ENCODE measurements around the gene DCC. TPM values are rescaled to one million over a fixed set of nuclear protein-coding genes. Genes with fewer than 3 reads are reported as not detected.

The DCC gene
- polyA plus RNA-seq, 1 of the 3 experiments (the other 2 are of a cell fraction), result 0.20 TPM

DNA sequence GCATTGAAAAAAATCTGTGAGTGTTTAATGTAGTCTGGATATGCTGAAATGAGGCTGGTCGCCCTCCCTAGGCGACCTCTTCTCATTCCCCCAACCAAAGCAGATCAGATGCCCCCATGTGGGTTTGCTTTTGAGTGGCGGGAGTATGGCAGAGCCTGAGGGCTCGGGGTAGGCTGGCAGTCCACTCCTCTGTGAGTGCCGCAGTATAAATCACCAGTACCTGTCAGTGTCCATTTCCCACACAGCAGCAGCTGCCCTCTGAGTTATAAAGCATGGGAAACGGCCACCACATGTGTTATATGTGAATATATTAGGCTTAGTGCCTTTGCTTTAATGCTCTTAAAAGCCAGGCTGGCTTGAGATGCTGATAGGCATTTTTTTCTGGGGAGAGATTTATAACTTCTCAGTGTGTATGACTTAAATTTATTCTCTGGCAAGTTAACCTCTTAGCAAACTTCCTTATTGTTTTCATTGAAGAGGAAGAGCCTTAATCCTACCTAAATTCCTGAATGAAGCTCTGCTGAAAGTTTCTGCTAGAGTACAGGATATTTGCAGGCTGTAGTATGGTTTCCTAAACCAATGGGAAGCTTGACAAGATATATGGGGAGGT, 3.8 kb downstream of the DCC start:
- CTCF ChIA-PET, result interaction anchor here (0.7 to 1.6 kb wide), 6 partner anchors 55 to 1784 kb away, joined by 3 to 5 read pairs (median 3); no protein-coding TSS in a partner anchor
- no peaks in the 10 kb centered on the region for H3K9me3 ChIP-seq
- no peak overlapping the region for H3K27ac ChIP-seq (ENCODE audit: low read depth in 2 of 2, low read length in 1 of 2)
- peak; percentile 65 for DNase-seq
- POLR2A ChIA-PET, result no interaction called here
- 33% methylated on average over 4 of the region's 6 CpGs for WGBS (ENCODE audit: low lambda C conversion rate)
- peaks cover 4 to 20% of the 10 kb centered on the region in 2 experiments; a peak in 2 of 4 replicates for H3K4me1 ChIP-seq (ENCODE audit: control insufficient read depth in 1 of 2, insufficient read depth in 2 of 2, low read depth in 1 of 2, low read length in 1 of 2)
- H3K9ac ChIP-seq, result no peak overlapping the region
- H3K36me3 ChIP-seq (replicated peaks in 1 of 2; ENCODE audit: control insufficient read depth in 1 of 2, insufficient read depth in 2 of 2, low read length in 1 of 2), result no peaks in the 10 kb centered on the region
- TF ChIP-seq JUND (IDR thresholded peaks at IDR 0.05), result no peak
- TF ChIP-seq FOSL2 (IDR thresholded peaks at IDR 0.05; ENCODE audit: borderline replicate concordance, low read depth), result no peak
- TF ChIP-seq, protein P1, sequence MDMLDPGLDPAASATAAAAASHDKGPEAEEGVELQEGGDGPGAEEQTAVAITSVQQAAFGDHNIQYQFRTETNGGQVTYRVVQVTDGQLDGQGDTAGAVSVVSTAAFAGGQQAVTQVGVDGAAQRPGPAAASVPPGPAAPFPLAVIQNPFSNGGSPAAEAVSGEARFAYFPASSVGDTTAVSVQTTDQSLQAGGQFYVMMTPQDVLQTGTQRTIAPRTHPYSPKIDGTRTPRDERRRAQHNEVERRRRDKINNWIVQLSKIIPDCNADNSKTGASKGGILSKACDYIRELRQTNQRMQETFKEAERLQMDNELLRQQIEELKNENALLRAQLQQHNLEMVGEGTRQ (IDR thresholded peaks at IDR 0.05; ENCODE audit: borderline replicate concordance, low read depth, low read length), result no peak
- TF ChIP-seq RFX5 (IDR thresholded peaks at IDR 0.05; ENCODE audit: low read length), result no peak
- TF ChIP-seq TCF12 (IDR thresholded peaks at IDR 0.05), result no peak
- TF ChIP-seq GATA2 (CRISPR knock-in tag; IDR thresholded peaks at IDR 0.05), result no peak
- TF ChIP-seq EP300 (IDR thresholded peaks at IDR 0.05; ENCODE audit: borderline replicate concordance in 1 of 2, low read depth in 1 of 2, low read length in 1 of 2), result peak in 1 of 2 experiments; percentile 47; a peak in 2 of 4 replicates
- TF ChIP-seq NRF1 (IDR thresholded peaks at IDR 0.05; ENCODE audit: low read depth, low read length), result no peak
- peak; percentile 41; the same call in 1 of the 2 replicates for TF ChIP-seq MXI1 (IDR thresholded peaks at IDR 0.05; ENCODE audit: low read depth, low read length)
- TF ChIP-seq, protein P2, sequence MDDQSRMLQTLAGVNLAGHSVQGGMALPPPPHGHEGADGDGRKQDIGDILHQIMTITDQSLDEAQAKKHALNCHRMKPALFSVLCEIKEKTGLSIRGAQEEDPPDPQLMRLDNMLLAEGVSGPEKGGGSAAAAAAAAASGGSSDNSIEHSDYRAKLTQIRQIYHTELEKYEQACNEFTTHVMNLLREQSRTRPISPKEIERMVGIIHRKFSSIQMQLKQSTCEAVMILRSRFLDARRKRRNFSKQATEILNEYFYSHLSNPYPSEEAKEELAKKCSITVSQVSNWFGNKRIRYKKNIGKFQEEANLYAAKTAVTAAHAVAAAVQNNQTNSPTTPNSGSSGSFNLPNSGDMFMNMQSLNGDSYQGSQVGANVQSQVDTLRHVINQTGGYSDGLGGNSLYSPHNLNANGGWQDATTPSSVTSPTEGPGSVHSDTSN (IDR thresholded peaks at IDR 0.05), result no peak
- TF ChIP-seq TAF1 (IDR thresholded peaks at IDR 0.05; ENCODE audit: borderline replicate concordance, low read depth, low read length), result no peak
- TF ChIP-seq, protein P3, sequence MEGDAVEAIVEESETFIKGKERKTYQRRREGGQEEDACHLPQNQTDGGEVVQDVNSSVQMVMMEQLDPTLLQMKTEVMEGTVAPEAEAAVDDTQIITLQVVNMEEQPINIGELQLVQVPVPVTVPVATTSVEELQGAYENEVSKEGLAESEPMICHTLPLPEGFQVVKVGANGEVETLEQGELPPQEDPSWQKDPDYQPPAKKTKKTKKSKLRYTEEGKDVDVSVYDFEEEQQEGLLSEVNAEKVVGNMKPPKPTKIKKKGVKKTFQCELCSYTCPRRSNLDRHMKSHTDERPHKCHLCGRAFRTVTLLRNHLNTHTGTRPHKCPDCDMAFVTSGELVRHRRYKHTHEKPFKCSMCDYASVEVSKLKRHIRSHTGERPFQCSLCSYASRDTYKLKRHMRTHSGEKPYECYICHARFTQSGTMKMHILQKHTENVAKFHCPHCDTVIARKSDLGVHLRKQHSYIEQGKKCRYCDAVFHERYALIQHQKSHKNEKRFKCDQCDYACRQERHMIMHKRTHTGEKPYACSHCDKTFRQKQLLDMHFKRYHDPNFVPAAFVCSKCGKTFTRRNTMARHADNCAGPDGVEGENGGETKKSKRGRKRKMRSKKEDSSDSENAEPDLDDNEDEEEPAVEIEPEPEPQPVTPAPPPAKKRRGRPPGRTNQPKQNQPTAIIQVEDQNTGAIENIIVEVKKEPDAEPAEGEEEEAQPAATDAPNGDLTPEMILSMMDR (IDR thresholded peaks at IDR 0.05), result no peak
- TF ChIP-seq FOXJ3 (CRISPR knock-in tag; IDR thresholded peaks at IDR 0.05), result no peak
- TF ChIP-seq FOXM1 (IDR thresholded peaks at IDR 0.05; ENCODE audit: low read depth), result no peak
- TF ChIP-seq, protein P4, sequence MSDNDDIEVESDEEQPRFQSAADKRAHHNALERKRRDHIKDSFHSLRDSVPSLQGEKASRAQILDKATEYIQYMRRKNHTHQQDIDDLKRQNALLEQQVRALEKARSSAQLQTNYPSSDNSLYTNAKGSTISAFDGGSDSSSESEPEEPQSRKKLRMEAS (IDR thresholded peaks at IDR 0.05; ENCODE audit: low read depth), result no peak
- no peak for TF ChIP-seq YY1 (IDR thresholded peaks at IDR 0.05; ENCODE audit: low read depth)
- TF ChIP-seq SMC3 (IDR thresholded peaks at IDR 0.05; ENCODE audit: low read depth, low read length), result no peak
- no peak for TF ChIP-seq GABPA (IDR thresholded peaks at IDR 0.05; ENCODE audit: low read depth)
- no peak overlapping the region for H3K4me2 ChIP-seq
- H4K20me1 ChIP-seq (ENCODE audit: insufficient read depth), result no peaks in the 10 kb centered on the region
- H2AFZ ChIP-seq (ENCODE audit: low read depth), result no peak overlapping the region
- H3K4me3 ChIP-seq (ENCODE audit: low read depth in 2 of 2, low read length in 1 of 2), result no peak overlapping the region
- no peaks in the 10 kb centered on the region for H3K9me2 ChIP-seq
- H3K79me2 ChIP-seq (ENCODE audit: insufficient read depth), result no peaks in the 10 kb centered on the region
- H3K27me3 ChIP-seq (ENCODE audit: insufficient read depth), result peaks cover 19% of the 10 kb centered on the region; the same call in 1 of the 2 replicates
- no peaks in the 10 kb centered on the region for H3F3A ChIP-seq (replicated peaks; ENCODE audit: insufficient read depth)
